Mucosa of stomach (tissue), 1 donor: Measurements from ENCODE around the gene DOCK10.

Experiments
- H3K27me3 ChIP-seq: one replicate; pipeline ENCODE4 v1.7.0; 2013; ENCODE audit warnings: mild to moderate bottlenecking, low read length; ENCODE audit not compliant: control insufficient read depth, insufficient read depth
- H3K36me3 ChIP-seq: one replicate; pipeline ENCODE4 v1.7.0; 2013; ENCODE audit warnings: low read length; ENCODE audit not compliant: control insufficient read depth, insufficient read depth
- H3K4me1 ChIP-seq: one replicate; pipeline ENCODE4 v1.7.0; 2013; ENCODE audit warnings: mild to moderate bottlenecking, low read length; ENCODE audit not compliant: control insufficient read depth, insufficient read depth
- H3K4me3 ChIP-seq: one replicate; pipeline ENCODE4 v1.7.0; 2013; ENCODE audit warnings: low read length
- H3K9ac ChIP-seq: one replicate; pipeline ENCODE4 v1.7.0; 2013; ENCODE audit warnings: mild to moderate bottlenecking, low read length, moderate library complexity
- H3K9me3 ChIP-seq: one replicate; pipeline ENCODE4 v1.7.0; 2013; ENCODE audit warnings: mild to moderate bottlenecking, low read length, moderate library complexity; ENCODE audit not compliant: control insufficient read depth
- donor health status: Pancreatic carcinoma.

Gene DOCK10

DNA sequence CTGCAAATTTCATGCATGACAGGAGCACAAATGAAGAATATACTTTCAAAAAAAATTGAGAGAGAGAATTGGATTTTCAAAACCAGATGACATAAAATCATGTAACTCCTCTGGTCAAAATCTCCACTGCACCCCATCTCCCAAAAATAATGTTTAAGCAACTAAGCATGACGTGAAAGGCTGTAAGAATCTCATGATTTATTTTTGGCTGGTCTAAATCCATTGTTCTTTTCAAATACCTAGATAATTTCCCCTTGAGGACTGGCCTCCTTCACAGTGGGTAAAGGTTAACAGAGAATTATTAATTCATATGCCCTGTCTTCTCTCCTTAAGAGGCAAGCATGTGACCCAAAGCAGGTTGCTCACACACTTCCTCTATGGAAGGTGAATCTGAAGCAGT lies 224.6 kb downstream of the DOCK10 start:
- Histone ChIP-seq H3K36me3 (no peaks in the 10 kb centered on the region), H3K9ac (no peak overlapping the region)

DNA sequence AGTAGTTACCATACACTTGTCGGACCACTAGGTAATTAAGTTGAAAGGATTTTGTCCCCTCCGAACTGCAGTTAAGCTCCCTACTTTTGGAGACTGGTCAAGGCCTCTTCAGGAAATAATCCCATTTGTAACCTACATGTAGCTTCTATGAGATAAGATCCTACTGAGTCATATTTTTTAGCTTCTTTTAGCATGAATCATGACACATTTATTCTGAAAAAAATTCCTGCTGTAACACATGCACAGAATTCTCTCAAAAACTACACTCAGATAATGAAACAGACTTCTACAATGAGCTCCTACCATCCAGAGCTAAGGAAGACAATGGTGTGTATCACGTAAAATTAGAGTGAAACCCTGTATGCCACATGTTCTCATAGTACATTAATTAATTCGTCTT lies 225.5 kb downstream of the DOCK10 start:
- no peaks in the 10 kb centered on the region for H3K4me1 ChIP-seq
- H3K9me3 ChIP-seq = no peaks in the 10 kb centered on the region
- H3K36me3 ChIP-seq = no peaks in the 10 kb centered on the region
- H3K27me3 ChIP-seq = no peaks in the 10 kb centered on the region
- no peak overlapping the region for H3K4me3 ChIP-seq
- no peak overlapping the region for H3K9ac ChIP-seq

More for the DNA sequence above, 224.6 kb downstream of the DOCK10 start:
- H3K4me3 ChIP-seq = no peak overlapping the region
- H3K9me3 ChIP-seq = no peaks in the 10 kb centered on the region
- no peaks in the 10 kb centered on the region for H3K4me1 ChIP-seq
- H3K27me3 ChIP-seq = no peaks in the 10 kb centered on the region

DNA sequence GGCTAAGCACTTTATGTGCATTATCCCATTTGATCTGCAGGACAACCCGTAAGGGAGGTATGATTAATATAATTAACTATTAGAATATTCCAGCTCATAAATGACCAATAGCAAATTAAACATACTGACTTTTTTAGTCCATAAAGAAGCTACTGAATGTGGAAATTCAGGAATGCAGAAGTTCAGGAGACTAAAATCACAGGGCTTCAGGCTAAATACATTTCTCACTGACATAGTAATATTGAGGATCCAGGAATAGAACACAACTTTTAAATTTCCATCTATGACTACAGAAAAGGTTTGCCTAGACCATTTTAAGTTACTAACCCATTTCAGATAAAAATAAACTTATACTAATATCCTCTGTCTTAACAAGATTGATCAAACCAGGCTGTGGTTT lies 228.7 kb downstream of the DOCK10 start:
- Histone ChIP-seq H3K4me1 (no peaks in the 10 kb centered on the region), H3K4me3 (no peak overlapping the region), H3K36me3 (no peaks in the 10 kb centered on the region), H3K9me3 (no peaks in the 10 kb centered on the region), H3K27me3 (no peaks in the 10 kb centered on the region), H3K9ac (no peak overlapping the region)

DNA sequence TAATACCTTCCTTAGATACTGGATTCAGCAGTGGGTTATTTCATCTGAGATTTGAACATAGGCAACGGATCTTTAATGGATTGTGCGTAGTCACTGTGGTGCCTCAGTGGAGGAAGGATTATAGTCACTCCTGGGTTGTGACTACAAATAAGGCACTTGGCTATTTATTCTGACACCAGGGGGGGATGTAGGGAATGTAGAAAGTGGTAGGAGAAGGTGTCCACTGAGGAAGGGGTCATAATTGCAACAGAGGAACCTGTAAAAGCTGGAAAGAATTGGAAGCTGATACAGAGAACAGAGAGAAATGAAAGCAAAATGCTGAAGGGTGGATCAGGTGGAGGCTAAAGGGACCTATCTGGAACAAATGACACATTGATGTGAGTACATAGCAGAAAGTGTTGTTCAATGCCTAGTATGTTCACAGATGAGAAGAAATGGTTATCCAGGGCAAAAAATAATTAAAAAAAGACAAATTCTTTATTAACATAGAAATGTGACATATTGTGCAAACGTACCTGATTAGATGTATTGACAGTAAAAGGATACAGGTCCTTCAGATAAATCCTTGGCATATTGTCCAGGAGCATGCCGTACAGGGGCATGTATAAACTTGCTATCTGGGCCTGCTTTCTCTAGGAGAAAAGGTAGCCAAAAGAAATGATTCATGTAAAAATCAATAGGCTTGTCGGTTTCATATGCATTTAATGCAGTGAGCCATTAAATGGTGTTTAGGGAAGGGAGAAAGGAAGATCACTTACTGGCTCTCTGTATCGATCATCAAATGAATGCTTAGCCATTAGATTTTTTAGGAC lies 234.9 kb downstream of the DOCK10 start:
- Histone ChIP-seq H3K4me3 (no peak overlapping the region), H3K9me3 (no peaks in the 10 kb centered on the region), H3K4me1 (no peaks in the 10 kb centered on the region), H3K9ac (no peak overlapping the region), H3K36me3 (no peaks in the 10 kb centered on the region), H3K27me3 (no peaks in the 10 kb centered on the region)

DNA sequence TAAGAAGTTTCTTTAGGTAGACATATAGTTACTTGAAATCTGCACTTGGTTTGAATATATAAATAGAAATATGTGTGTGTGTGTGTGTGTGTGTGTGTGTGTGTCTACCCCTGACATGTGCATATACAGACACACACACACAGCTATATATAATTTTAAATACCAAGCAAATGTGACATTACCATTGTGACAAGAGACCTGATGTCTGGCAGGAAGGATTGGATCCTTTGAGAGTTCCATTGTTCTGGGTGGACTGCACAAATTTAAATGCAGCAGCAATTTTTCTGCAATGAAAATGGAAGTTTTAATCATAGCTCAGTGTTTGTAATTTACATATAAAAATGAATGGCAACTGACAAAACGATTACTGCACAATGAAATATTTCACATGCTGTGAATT lies 238.3 kb downstream of the DOCK10 start:
- H3K4me3 ChIP-seq = no peak overlapping the region
- no peaks in the 10 kb centered on the region for H3K9me3 ChIP-seq
- no peaks in the 10 kb centered on the region for H3K27me3 ChIP-seq
- no peak overlapping the region for H3K9ac ChIP-seq
- H3K4me1 ChIP-seq = no peaks in the 10 kb centered on the region
- no peaks in the 10 kb centered on the region for H3K36me3 ChIP-seq

DNA sequence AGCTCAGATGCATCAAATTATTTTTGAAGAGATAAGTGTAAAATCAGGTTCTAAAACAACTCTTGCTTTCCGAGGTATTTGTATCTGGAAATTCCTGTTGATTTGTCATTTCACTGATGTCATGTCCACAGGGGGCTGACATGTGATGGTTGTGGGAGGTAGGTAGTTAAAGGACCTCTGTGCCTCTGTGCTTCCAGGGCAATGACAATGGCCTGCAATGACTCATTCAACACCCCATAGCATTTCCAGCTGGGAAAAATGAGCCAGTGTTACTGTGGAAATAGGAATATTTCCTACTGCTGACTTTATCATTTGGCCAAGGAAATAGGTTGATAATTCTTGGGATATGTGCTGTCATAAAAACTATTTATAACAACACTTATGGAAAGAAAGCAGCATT lies 239.9 kb downstream of the DOCK10 start:
- Histone ChIP-seq H3K36me3 (no peaks in the 10 kb centered on the region), H3K4me1 (no peaks in the 10 kb centered on the region), H3K9me3 (no peaks in the 10 kb centered on the region), H3K4me3 (no peak overlapping the region), H3K9ac (no peak overlapping the region), H3K27me3 (no peaks in the 10 kb centered on the region)

DNA sequence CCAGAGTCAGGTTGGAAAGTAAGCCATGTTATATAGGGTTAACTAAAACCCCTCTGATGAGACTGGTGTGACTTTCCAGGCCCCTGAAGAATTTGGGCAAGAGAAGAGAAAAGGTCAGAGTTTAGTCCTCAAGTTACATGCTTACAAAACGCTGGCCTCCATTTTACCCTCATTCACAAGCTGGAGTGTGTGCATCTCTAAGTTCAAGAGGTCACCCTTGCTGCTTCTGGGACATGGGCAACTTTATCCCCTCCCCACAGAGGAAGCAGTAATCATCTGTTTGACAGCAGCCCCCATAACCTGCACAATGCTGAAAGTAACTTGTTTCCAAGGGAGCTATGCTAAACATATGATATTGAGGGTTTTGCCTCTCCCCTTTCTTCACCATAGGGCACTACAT lies 240.9 kb downstream of the DOCK10 start:
- Histone ChIP-seq H3K36me3 (no peaks in the 10 kb centered on the region), H3K9me3 (no peaks in the 10 kb centered on the region), H3K9ac (no peak overlapping the region)

DNA sequence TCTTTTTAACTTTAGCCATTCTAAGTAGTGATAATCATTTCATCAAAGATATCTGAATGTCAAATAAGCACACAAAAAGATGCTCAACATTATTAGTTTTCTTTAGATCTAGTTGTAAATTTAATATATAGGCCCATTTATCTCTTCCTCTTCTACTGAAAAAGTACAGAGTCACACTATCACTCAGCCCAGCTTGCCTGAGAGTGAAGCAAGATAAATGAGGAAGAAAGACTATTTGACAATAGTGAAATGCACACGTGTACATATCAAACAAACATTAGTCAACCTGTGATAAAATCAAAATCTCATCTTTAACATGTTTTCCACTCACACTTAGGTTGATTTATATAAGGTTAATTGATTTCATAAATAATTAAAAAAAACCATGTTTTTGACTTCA lies 242.6 kb downstream of the DOCK10 start:
- Histone ChIP-seq H3K27me3 (no peaks in the 10 kb centered on the region), H3K4me1 (no peaks in the 10 kb centered on the region), H3K36me3 (no peaks in the 10 kb centered on the region), H3K9ac (no peak overlapping the region), H3K4me3 (no peak overlapping the region), H3K9me3 (no peaks in the 10 kb centered on the region)

More for the DNA sequence above, 240.9 kb downstream of the DOCK10 start:
- Histone ChIP-seq H3K4me3 (no peak overlapping the region), H3K4me1 (no peaks in the 10 kb centered on the region), H3K27me3 (no peaks in the 10 kb centered on the region)

DNA sequence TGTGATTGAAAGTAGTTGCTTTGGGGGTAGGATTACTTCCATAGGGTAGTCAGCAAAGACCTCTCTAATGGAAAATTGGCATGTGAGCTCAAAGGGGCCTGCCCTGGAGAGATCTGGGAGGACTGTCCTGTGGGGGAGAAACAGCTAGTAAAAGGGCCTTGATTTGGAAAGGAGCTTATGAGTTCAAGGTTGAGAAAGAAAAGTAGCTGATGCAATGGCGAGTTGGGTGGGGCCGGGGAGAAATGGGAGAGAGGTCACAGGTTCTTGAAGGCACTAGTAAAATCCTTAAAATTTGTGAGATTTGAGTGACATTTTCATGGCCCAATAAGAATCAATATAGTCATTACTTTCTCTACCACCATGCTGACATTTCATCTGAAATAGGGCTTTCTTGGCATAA lies 244.1 kb downstream of the DOCK10 start:
- H3K4me3 ChIP-seq = no peak overlapping the region
- no peaks in the 10 kb centered on the region for H3K36me3 ChIP-seq
- no peaks in the 10 kb centered on the region for H3K27me3 ChIP-seq
- H3K9me3 ChIP-seq = no peaks in the 10 kb centered on the region
- no peaks in the 10 kb centered on the region for H3K4me1 ChIP-seq
- H3K9ac ChIP-seq = no peak overlapping the region

DNA sequence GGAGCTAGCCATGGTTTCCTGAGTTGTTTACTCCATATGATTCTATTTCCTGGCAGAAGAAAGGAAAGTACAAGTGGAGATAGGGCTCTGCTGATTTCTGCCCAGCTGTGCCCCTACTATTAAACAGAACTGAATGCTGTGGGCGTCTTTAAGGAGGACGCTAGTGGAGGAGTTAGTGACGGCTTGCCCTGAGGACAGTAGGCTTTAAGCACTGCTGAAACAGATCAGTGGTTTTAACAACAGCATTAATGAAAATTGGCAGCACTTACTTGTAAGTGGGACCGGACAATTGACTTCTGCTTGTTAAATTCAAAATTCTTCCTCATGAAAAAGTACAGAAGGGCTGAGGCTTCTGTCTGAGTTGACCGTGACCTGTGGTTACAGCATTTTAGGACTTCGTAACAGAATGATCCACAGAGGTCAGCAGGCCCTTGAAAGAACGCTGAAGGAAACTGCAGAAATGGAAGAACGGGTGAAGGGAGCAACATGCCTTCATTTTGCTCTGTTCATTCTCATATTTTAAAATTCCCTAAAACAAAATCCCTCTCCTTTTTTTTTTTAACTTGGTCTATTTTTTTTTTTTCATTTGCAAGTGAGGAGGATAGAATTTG lies 245.5 kb downstream of the DOCK10 start:
- no peaks in the 10 kb centered on the region for H3K36me3 ChIP-seq
- H3K27me3 ChIP-seq = no peaks in the 10 kb centered on the region
- no peaks in the 10 kb centered on the region for H3K4me1 ChIP-seq
- no peak overlapping the region for H3K4me3 ChIP-seq
- H3K9ac ChIP-seq = no peak overlapping the region
- no peaks in the 10 kb centered on the region for H3K9me3 ChIP-seq

DNA sequence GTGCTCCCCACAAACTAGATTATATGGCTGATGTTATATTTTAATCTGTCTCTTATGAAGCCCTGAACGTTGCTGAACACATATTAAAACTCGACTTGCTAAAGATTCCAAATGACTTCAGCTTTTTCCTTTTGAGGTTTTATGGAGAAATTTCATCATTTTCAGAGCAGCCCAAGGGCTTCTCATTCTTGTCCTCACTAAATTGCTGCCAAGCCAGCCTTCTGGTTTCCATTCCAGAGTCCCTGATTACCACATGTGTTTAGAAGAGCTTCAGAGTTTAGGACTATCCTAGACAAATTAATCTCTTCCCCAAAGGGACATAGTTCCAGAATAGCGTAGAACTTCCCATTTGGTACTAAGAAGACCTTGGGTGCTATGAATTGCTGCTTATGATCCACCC lies 248.3 kb downstream of the DOCK10 start:
- H3K4me1 ChIP-seq = no peaks in the 10 kb centered on the region
- H3K27me3 ChIP-seq = no peaks in the 10 kb centered on the region
- H3K4me3 ChIP-seq = no peak overlapping the region
- H3K9me3 ChIP-seq = no peaks in the 10 kb centered on the region
- no peaks in the 10 kb centered on the region for H3K36me3 ChIP-seq
- no peak overlapping the region for H3K9ac ChIP-seq

DNA sequence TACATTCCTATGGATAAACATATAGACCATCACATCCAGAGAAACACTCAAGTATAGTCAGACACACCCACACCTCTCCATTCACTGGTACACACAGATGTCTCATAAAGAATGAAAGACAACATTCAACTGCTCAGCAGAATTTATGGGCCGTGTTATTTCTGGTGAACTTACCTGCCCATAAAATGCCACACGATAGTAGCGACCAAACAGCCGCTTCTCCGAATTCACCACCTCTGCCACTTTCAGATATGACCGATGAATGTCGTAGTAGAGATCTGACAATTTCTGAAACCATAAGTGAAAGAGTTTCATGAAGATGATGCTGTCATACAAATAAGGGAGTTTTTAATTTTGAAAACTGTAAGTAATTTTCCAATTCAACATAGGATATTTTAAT lies 255.4 kb downstream of the DOCK10 start:
- Histone ChIP-seq H3K4me1 (no peaks in the 10 kb centered on the region), H3K9me3 (no peaks in the 10 kb centered on the region), H3K9ac (no peak overlapping the region), H3K27me3 (no peaks in the 10 kb centered on the region), H3K36me3 (no peaks in the 10 kb centered on the region), H3K4me3 (no peak overlapping the region)
